ENCODE measurements around the gene QRICH2.

Gene QRICH2

DNA sequence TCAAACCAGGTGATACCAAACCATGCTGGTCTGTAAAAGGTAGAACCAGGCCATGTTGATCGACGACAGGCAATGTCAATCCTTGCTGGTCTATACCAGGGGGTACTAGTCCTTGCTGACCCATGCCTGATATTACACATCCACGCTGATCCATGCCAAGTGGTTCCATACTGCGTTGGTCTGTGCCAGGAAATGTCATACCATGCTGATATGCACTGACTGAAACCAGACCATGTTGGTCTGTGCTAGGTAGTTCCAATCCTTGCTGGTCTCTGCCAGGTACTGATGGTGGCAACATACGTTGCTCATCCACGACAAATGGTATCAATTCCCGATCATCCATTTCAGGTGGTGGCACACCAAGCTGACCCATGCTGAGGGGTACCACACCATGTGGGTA, 15.0 kb downstream of the QRICH2 start:
- DNase-seq (ENCODE audit: extremely low read depth, insufficient read length): no peak
- TF ChIP-seq, protein P1, sequence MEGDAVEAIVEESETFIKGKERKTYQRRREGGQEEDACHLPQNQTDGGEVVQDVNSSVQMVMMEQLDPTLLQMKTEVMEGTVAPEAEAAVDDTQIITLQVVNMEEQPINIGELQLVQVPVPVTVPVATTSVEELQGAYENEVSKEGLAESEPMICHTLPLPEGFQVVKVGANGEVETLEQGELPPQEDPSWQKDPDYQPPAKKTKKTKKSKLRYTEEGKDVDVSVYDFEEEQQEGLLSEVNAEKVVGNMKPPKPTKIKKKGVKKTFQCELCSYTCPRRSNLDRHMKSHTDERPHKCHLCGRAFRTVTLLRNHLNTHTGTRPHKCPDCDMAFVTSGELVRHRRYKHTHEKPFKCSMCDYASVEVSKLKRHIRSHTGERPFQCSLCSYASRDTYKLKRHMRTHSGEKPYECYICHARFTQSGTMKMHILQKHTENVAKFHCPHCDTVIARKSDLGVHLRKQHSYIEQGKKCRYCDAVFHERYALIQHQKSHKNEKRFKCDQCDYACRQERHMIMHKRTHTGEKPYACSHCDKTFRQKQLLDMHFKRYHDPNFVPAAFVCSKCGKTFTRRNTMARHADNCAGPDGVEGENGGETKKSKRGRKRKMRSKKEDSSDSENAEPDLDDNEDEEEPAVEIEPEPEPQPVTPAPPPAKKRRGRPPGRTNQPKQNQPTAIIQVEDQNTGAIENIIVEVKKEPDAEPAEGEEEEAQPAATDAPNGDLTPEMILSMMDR (IDR thresholded peaks at IDR 0.05; ENCODE audit: insufficient read depth, low read length, poor library complexity, severe bottlenecking): no peak
- Histone ChIP-seq H3K4me3 (replicated peaks; ENCODE audit: low read depth, low read length) (no peak overlapping the region), H3K27me3 (replicated peaks; ENCODE audit: control insufficient read depth, insufficient read depth, low read length) (no peaks in the 10 kb centered on the region), H3K36me3 (ENCODE audit: control insufficient read depth, insufficient read depth, low read length) (no peaks in the 10 kb centered on the region; the same call in 1 of the 2 replicates)

DNA sequence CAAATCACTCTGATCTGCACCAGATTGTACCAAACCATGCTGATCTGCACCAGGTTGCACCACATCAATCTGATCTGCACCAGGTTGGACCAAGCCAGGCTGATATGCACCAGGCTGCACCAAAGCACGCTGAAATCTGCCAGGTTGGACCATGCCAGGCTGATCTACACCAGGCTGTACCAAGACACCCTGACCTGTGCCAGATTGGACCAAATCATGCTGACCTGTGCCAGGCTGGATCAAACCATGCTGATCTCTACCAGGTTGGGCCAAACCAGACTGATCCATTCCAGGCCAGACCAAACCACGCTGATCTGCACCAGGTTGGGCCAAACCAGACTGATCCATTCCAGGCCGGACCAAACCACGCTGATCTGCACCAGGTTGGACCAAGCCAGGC, 15.5 kb downstream of the QRICH2 start:
- no peaks in the 10 kb centered on the region for H3K27me3 ChIP-seq (replicated peaks; ENCODE audit: control insufficient read depth, insufficient read depth, low read length)
- no peak for DNase-seq (ENCODE audit: extremely low read depth, insufficient read length)
- TF ChIP-seq, protein P1 (IDR thresholded peaks at IDR 0.05; ENCODE audit: insufficient read depth, low read length, poor library complexity, severe bottlenecking): no peak

DNA sequence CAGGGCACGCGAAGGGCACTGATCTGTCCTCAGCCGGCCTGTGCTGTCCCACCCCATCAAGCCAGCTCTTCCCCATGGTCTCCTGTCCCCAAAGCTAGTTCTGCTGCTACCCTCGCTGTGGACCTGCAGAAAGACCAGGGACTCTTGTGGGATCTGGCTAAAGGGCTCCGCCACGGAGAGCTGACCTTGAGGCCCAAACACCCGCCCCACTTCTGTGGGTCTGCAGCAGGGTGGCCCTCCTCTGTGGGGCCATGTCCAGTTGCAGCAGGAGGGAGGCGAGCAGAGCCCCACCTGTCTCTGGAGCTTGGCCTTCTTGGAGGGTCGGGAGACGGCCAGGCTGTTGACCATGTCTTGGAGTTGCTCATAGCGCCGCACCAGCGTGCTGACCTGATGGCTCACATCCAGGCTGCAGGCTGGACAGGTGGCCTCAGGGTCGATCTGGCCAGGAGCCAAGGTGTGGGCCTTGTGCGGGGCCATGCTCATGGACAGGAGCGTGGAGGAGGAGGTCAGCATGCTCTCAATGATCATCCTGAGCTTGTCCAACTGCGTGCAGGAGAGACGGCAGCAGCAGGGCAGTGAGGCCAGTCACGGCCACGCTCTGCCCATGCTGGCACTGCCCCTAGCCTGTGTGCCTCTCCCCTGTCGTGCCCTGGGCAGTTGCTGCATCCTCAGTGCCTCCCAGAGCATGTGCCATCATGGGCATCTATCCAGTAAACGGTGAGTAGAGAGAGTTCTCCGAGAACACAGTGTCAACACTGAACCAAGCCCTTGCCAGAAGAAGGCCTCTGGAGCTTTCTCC, 26.3 kb downstream of the QRICH2 start:
- no peak overlapping the region for H3K4me3 ChIP-seq (replicated peaks; ENCODE audit: low read depth, low read length)
- no peak for DNase-seq (ENCODE audit: extremely low read depth, insufficient read length)
- TF ChIP-seq, protein P1 (IDR thresholded peaks at IDR 0.05; ENCODE audit: insufficient read depth, low read length, poor library complexity, severe bottlenecking): no peak
- H3K27me3 ChIP-seq (replicated peaks; ENCODE audit: control insufficient read depth, insufficient read depth, low read length): no peaks in the 10 kb centered on the region
- H3K36me3 ChIP-seq (ENCODE audit: control insufficient read depth, insufficient read depth, low read length): no peaks in the 10 kb centered on the region

More for the DNA sequence above, 15.5 kb downstream of the QRICH2 start:
- Histone ChIP-seq H3K36me3 (ENCODE audit: control insufficient read depth, insufficient read depth, low read length) (no peaks in the 10 kb centered on the region; the same call in 1 of the 2 replicates), H3K4me3 (replicated peaks; ENCODE audit: low read depth, low read length) (no peak overlapping the region)

DNA sequence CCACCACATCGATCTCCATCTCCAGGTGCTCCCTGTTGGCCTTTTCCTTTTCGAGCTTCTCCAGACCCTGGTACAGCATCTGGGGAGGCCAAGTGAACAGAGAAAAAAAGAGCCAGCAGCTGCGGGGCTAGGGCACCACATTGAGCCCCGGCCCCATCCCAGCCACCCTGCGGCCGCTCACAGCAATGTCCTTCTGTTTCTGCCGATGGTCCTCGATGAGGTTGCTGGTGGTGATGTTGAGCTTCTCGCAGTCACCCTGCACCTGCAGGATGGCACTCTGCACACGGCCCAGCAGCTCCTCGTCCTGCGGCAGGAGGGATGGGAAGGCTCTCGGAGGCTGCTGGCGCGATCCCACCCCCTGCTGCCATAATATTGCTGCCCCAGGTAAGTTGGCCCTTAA, 27.4 kb downstream of the QRICH2 start:
- DNase-seq (ENCODE audit: extremely low read depth, insufficient read length): no peak
- TF ChIP-seq, protein P1 (IDR thresholded peaks at IDR 0.05; ENCODE audit: insufficient read depth, low read length, poor library complexity, severe bottlenecking): no peak
- Histone ChIP-seq H3K36me3 (ENCODE audit: control insufficient read depth, insufficient read depth, low read length) (no peaks in the 10 kb centered on the region), H3K4me3 (replicated peaks; ENCODE audit: low read depth, low read length) (no peak overlapping the region), H3K27me3 (replicated peaks; ENCODE audit: control insufficient read depth, insufficient read depth, low read length) (no peaks in the 10 kb centered on the region)

DNA sequence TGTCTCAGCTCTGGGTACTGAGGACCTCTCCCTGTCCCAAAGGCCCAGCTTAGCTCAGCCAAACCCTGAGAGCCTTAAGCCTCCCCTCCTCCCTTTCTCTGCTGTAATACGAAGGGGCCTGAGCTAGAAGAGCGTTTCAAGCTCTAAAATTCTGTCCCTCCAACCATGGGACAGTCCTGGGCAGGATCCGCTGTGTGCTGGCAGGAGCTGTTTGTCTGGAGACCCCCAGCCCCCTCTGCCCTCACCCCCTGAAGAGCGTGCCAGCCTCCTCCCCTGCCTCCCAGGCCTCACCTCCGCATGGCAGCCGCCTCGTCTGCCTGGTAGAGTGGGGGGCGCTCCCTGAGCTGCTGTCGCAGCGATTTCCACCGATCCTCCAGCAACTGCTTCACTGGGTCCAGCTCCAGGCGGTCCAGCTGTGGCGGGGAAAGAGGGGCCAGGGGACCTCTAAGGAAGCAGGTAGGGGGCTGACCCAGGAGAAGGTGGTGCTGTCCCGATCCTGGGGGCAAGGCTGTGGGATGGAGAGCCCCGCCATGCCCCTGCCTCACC, 28.3 kb downstream of the QRICH2 start:
- DNase-seq (ENCODE audit: extremely low read depth, insufficient read length): no peak
- no peak overlapping the region for H3K4me3 ChIP-seq (replicated peaks; ENCODE audit: low read depth, low read length)
- H3K27me3 ChIP-seq (replicated peaks; ENCODE audit: control insufficient read depth, insufficient read depth, low read length): no peaks in the 10 kb centered on the region
- no peaks in the 10 kb centered on the region for H3K36me3 ChIP-seq (ENCODE audit: control insufficient read depth, insufficient read depth, low read length)
- TF ChIP-seq, protein P1 (IDR thresholded peaks at IDR 0.05; ENCODE audit: insufficient read depth, low read length, poor library complexity, severe bottlenecking): no peak

Measured in GM06990 (cell line).